ENCODE data around the gene VRTN.

DNA sequence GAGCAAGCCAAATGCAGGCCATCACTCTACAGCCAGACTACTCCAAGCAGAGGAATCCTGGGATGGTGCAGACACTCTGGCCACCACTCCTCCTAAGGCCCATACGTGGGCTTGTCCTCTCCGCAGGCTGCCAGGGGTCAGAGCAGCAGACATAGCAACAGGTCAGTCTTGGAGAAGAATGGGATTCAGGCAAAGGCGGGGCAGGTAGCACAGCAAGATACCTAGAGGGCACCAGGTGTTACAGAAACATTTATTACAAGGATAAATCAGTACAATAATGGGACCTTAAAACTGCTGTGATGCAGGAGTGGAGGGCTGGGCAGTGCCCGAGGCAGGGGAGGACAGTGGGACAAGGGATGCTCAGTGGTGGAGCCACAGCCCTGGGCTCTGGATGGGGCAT, 57.4 kb downstream of the VRTN start:
- TF ChIP-seq POLR2A (IDR thresholded peaks at IDR 0.05): no peak
- TF ChIP-seq, protein P1, sequence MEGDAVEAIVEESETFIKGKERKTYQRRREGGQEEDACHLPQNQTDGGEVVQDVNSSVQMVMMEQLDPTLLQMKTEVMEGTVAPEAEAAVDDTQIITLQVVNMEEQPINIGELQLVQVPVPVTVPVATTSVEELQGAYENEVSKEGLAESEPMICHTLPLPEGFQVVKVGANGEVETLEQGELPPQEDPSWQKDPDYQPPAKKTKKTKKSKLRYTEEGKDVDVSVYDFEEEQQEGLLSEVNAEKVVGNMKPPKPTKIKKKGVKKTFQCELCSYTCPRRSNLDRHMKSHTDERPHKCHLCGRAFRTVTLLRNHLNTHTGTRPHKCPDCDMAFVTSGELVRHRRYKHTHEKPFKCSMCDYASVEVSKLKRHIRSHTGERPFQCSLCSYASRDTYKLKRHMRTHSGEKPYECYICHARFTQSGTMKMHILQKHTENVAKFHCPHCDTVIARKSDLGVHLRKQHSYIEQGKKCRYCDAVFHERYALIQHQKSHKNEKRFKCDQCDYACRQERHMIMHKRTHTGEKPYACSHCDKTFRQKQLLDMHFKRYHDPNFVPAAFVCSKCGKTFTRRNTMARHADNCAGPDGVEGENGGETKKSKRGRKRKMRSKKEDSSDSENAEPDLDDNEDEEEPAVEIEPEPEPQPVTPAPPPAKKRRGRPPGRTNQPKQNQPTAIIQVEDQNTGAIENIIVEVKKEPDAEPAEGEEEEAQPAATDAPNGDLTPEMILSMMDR (IDR thresholded peaks at IDR 0.05): no peak
